Pancreas (tissue), 10 donors: Measurements from ENCODE around the gene SLC27A3. TPM values are rescaled to one million over a fixed set of nuclear protein-coding genes. Genes with fewer than 3 reads are reported as not detected.

Experiments used
- ATAC-seq, 4 donors: fragments of 200-7000 bp; cut with Tn5 transposase; one replicate each; pipeline versions ENCODE4 v1.8.0 to v1.9.1; 2020; ENCODE audit warnings: mild to moderate bottlenecking in 4 of 4, moderate library complexity in 4 of 4
- DNase-seq, 6 donors: peaks; one replicate each; pipeline ENCODE4 v3.0.0-alpha.2; 2020
- FAIRE-seq: peaks from 2 replicates; lab custom pipeline; 2012; peaks lifted over from hg19 to GRCh38; lab: Jason Lieb, UNC
- H3K27ac ChIP-seq, 4 donors: fragments of 200-600 bp; sonication (generic); 1 replicate in 3 of 4; 2 replicates in 1 of 4; pipeline versions ENCODE4 v1.5.0 to v1.8.0; 2020
- H3K27me3 ChIP-seq, 4 donors: fragments of 200-600 bp; one replicate each; pipeline ENCODE4 v1.8.0; 2021
- H3K36me3 ChIP-seq, 3 donors: fragments of 200-600 bp; sonication (generic) in 1 of 3; one replicate each; pipeline versions ENCODE4 v1.5.0 to v1.8.0; 2020 to 2021
- H3K4me1 ChIP-seq, 3 donors: fragments of 200-600 bp; one replicate each; pipeline ENCODE4 v1.8.0; 2021
- H3K4me3 ChIP-seq, 4 donors: fragments of 200-600 bp; sonication (generic) in 2 of 4; one replicate each; pipeline versions ENCODE4 v1.5.0 to v1.8.0; 2020 to 2021
- H3K9me3 ChIP-seq, 4 donors: fragments of 200-600 bp; one replicate each; pipeline ENCODE4 v1.8.0; 2021
- CTCF ChIP-seq, 4 donors: fragments of 200-600 bp; sonication (generic) in 3 of 4; IDR thresholded peaks; one replicate each; pipeline versions ENCODE4 v1.5.0 to v1.8.0; 2021; ENCODE audit warnings: antibody characterized with exemption in 4 of 4
- WGBS, 2 donors: extraction: QIAGEN DNeasy Blood & Tissue Kit; methylation state at CpG; one replicate each; pipeline ENCODE4 v1.1.7; 2013; 5-methylcytosine and 5-hydroxymethylcytosine counted together
- intact Hi-C, 3 donors: fragments of 100-400 bp; cut with DNase I; formaldehyde crosslinking; loops; one replicate each; pipeline versions ENCODE4 v1.11.1 to v1.14.2; 2022
- polyA plus RNA-seq, 2 donors: library from polyadenylated mRNA; stranded (reverse); fragments of 200-250 nt; gene quantifications; one replicate each; pipeline ENCODE4 v1.2.3, GENCODE V29; 2013
- total RNA-seq, 6 donors: library from RNA; stranded (reverse); fragmentation: NEBNext Ultra II Directional in 4 of 6; extraction: Animal tissue kit (Norgen Biotek cat#: 25700) in 4 of 6; gene quantifications; one replicate each; pipeline versions ENCODE4 v1.2.1 to v1.2.4, GENCODE V29; 2021 to 2023
- donor health status: healthy with polysubstance abuse.
- donor health status: DM: no; HTN: no; CAD: no; lungs with moderate emphysema.
- donor health status: DM: no; HTN: no; CAD: no.
- donor health status: control.
- donor health status: control.
- donor health status: Bipolar disorder and iron deficiency.
- donor health status: DM: yes; HTN: yes; CAD: no.
- donor health status: DM: no; HTN: no; CAD: no.
- donor health status: DM: no; HTN: no; CAD: no.
- donor health status: DM: yes; HTN: yes; CAD: no.

SLC27A3 gene
- total and polyA plus RNA-seq, 8 donors: 9.0 to 64.0 (median 13.1) TPM

- peak; percentile 66 to 77 (median 72) for ATAC-seq
- Histone ChIP-seq H3K36me3 (peaks cover 0 to 12% (median 0%) of the 10 kb centered on the region in 3 donors), H3K9me3 (no peaks in the 10 kb centered on the region), H3K4me1 (peaks cover 12 to 41% (median 19%) of the 10 kb centered on the region in 3 donors), H3K4me3 (peak overlapping the region; percentile 63 to 70 (median 66)), H3K27ac (peak overlapping the region; percentile 36 to 84 (median 74)), H3K27me3 (no peaks in the 10 kb centered on the region)
- intact Hi-C loops: no loop called here
- WGBS, 2 donors: 0% methylated on average over 63 to 83 of the region's 83 CpGs
- DNase-seq: peak; percentile 67 to 89 (median 78)
- FAIRE-seq: no peak
- TF ChIP-seq CTCF (IDR thresholded peaks at IDR 0.05): no peak
These were observed 486 bp downstream of the SLC27A3 start for GRCh38 chr1:153775458-153776327.

GRCh38 chr1:153776352-153776751, 1.1 kb downstream of the SLC27A3 start:
- Histone ChIP-seq H3K27me3 (no peaks in the 10 kb centered on the region), H3K27ac (peak overlapping the region; percentile 36 to 84 (median 74)), H3K36me3 (peaks cover 0 to 10% (median 0%) of the 10 kb centered on the region in 3 donors), H3K4me1 (peaks cover 13 to 44% (median 19%) of the 10 kb centered on the region in 3 donors), H3K9me3 (no peaks in the 10 kb centered on the region), H3K4me3 (peak overlapping the region; percentile 63 to 70 (median 66))
- ATAC-seq: peak in 1 of 4 donors; percentile 3
- no peak for FAIRE-seq
- intact Hi-C loops: no loop called here
- WGBS, 2 donors: 57 to 61% methylated on average over 9 to 10 of the region's 10 CpGs
- DNase-seq: peak in 1 of 6 donors; percentile 77
- TF ChIP-seq CTCF (IDR thresholded peaks at IDR 0.05): no peak

- FAIRE-seq: no peak
- intact Hi-C loops: no loop called here
- peaks cover 0 to 10% (median 0%) of the 10 kb centered on the region in 3 donors for H3K36me3 ChIP-seq
- no peak for TF ChIP-seq CTCF (IDR thresholded peaks at IDR 0.05)
- peak in 1 of 6 donors; percentile 30 for DNase-seq
- no peak overlapping the region for H3K27ac ChIP-seq
- H3K4me1 ChIP-seq: peaks cover 13 to 44% (median 19%) of the 10 kb centered on the region in 3 donors
- no peaks in the 10 kb centered on the region for H3K27me3 ChIP-seq
- no peak overlapping the region for H3K4me3 ChIP-seq
- 85% methylated on average over 10 of the region's 10 CpGs for WGBS, 2 donors
- H3K9me3 ChIP-seq: no peaks in the 10 kb centered on the region
- ATAC-seq: no peak
These were observed 1.7 kb downstream of the SLC27A3 start for GRCh38 chr1:153776845-153777370.

- Histone ChIP-seq H3K4me1 (peaks cover 17 to 51% (median 20%) of the 10 kb centered on the region in 3 donors), H3K36me3 (peaks cover 0 to 4% (median 0%) of the 10 kb centered on the region in 3 donors), H3K27ac (no peak overlapping the region), H3K9me3 (no peaks in the 10 kb centered on the region), H3K4me3 (no peak overlapping the region), H3K27me3 (no peaks in the 10 kb centered on the region)
- DNase-seq (peak in 5 of 6 donors; percentile 13 to 81 (median 61)), FAIRE-seq (no peak), ATAC-seq (no peak)
- 18 to 20% methylated on average over 7 of the region's 7 CpGs for WGBS, 2 donors
- intact Hi-C loops: no loop called here
- no peak for TF ChIP-seq CTCF (IDR thresholded peaks at IDR 0.05)
These were observed 2.4 kb downstream of the SLC27A3 start for GRCh38 chr1:153777648-153778047.
